GM21529 (cell line): Measurements from ENCODE around the gene ZNF419.
A peak's percentile ranks its signal among the peaks of the same experiment; 100 is the strongest.
"Not testable (repeated sequence)": the region's sequence is repeated elsewhere in the genome, so short reads cannot be mapped to it uniquely, and the experiment has no call there.

Experiments
- ATAC-seq: cut with Tn5 transposase; IDR thresholded peaks from one replicate; pipeline ENCODE4 v1.9.1; 2021; ENCODE audit not compliant: unreplicated experiment

The ZNF419 gene

GRCh38 chr19:57487477-57488298 is at the start of gene ZNF419:
Gene ZNF419, plus strand, starts transcription at chr19:57487750. Its CDS starts 201 bp downstream, at chr19:57487951.
- ATAC-seq: peak; percentile 92

- no peak for ATAC-seq
Observed at GRCh38 chr19:57437931-57438330, 49.6 kb upstream of the ZNF419 start.

GRCh38 chr19:57438925-57439324 is 48.6 kb upstream of the ZNF419 start:
- ATAC-seq: no peak

GRCh38 chr19:57441979-57442752 is 45.4 kb upstream of the ZNF419 start:
- ATAC-seq: no peak

- no peak for ATAC-seq
Observed at GRCh38 chr19:57443121-57443696, 44.3 kb upstream of the ZNF419 start.

GRCh38 chr19:57452307-57452706 is 35.2 kb upstream of the ZNF419 start:
- no peak for ATAC-seq

GRCh38 chr19:57465680-57466381 is 21.7 kb upstream of the ZNF419 start:
- ATAC-seq: no peak

- ATAC-seq: no peak
Observed at GRCh38 chr19:57466489-57466888, 21.1 kb upstream of the ZNF419 start.

- ATAC-seq: no peak
Observed at GRCh38 chr19:57473646-57474045, 13.9 kb upstream of the ZNF419 start.

GRCh38 chr19:57477191-57478008 is 10.2 kb upstream of the ZNF419 start, which contains the start of gene ZNF772:
Gene ZNF772, minus strand, starts transcription at chr19:57477566. Its CDS starts 257 bp downstream, at chr19:57477309.
- ATAC-seq: peak; percentile 98

- not testable (repeated sequence) for ATAC-seq
Observed at GRCh38 chr19:57488299-57488644, 722 bp downstream of the ZNF419 start.

- ATAC-seq: not testable (repeated sequence)
Observed at GRCh38 chr19:57499332-57499679, 11.8 kb downstream of the ZNF419 start.

- ATAC-seq: peak; percentile 97
Observed at GRCh38 chr19:57499680-57500395, 12.3 kb downstream of the ZNF419 start, which contains the start of gene ZNF773. Gene ZNF773, plus strand, starts transcription at chr19:57499938. Its CDS starts 143 bp downstream, at chr19:57500081.

GRCh38 chr19:57500400-57500799 is 12.8 kb downstream of the ZNF419 start:
- ATAC-seq: not testable (repeated sequence)

- ATAC-seq: no peak
Observed at GRCh38 chr19:57506163-57506562, 18.6 kb downstream of the ZNF419 start.

GRCh38 chr19:57511484-57511883 is 23.9 kb downstream of the ZNF419 start:
- no peak for ATAC-seq

GRCh38 chr19:57512845-57513244 is 25.3 kb downstream of the ZNF419 start:
- ATAC-seq: no peak

GRCh38 chr19:57515255-57515654 is 27.7 kb downstream of the ZNF419 start:
- no peak for ATAC-seq

- ATAC-seq: not testable (repeated sequence)
Observed at GRCh38 chr19:57518021-57518420, 30.5 kb downstream of the ZNF419 start.
